GM12878 (cell line): ENCODE data around the gene SACS. TPM values are rescaled to one million over a fixed set of nuclear protein-coding genes. Genes with fewer than 3 reads are reported as not detected.

Source experiments
- ATF3 ChIP-seq: IDR thresholded peaks from 2 replicates; pipeline ENCODE4 v1.6.1; 2011; ENCODE audit warnings: low read depth, mild to moderate bottlenecking, low read length, moderate library complexity, borderline replicate concordance; ENCODE audit errors: extremely low read depth
- CHD4 ChIP-seq: fragments of 200-600 bp; sonication (generic); IDR thresholded peaks from 2 replicates; pipeline ENCODE4 v1.6.1; 2016; ENCODE audit warnings: mild to moderate bottlenecking
- EED ChIP-seq: sonication (generic); IDR thresholded peaks from 2 replicates; pipeline ENCODE4 v1.6.1; 2016; ENCODE audit warnings: antibody characterized with exemption, low read depth
- ETV6 ChIP-seq, 2 experiments: fragments of 450-650 bp in 1 of 2; IDR thresholded peaks in 1 of 2; conservative IDR thresholded peaks in 1 of 2; 2 replicates each; pipeline ENCODE4 v1.6.1; 2014; ENCODE audit warnings: antibody characterized with exemption in 1 of 2, borderline replicate concordance in 1 of 2, low read depth in 1 of 2, mild to moderate bottlenecking in 1 of 2, moderate library complexity in 1 of 2
- FOXM1 ChIP-seq: IDR thresholded peaks from 2 replicates; pipeline ENCODE4 v1.6.1; 2012; ENCODE audit warnings: low read depth, mild to moderate bottlenecking, inconsistent platforms, low read length, moderate library complexity
- HDAC6 ChIP-seq: fragments of 200-600 bp; sonication (generic); IDR thresholded peaks from one replicate; pipeline ENCODE4 v1.8.0; 2017; ENCODE audit warnings: antibody characterized with exemption; ENCODE audit not compliant: unreplicated experiment
- HSF1 ChIP-seq: fragments of 150-350 bp; IDR thresholded peaks from 2 replicates; pipeline ENCODE4 v1.6.1; 2014; ENCODE audit warnings: mild to moderate bottlenecking, low read depth, low read length
- MTA2 ChIP-seq: fragments of 450-650 bp; IDR thresholded peaks from 2 replicates; pipeline ENCODE4 v1.6.1; 2016; ENCODE audit warnings: low read depth, mild to moderate bottlenecking, moderate library complexity
- NR2F1 ChIP-seq: fragments of 450-650 bp; conservative IDR thresholded peaks from 2 replicates; pipeline ENCODE4 v1.6.1; 2017; ENCODE audit warnings: mild to moderate bottlenecking
- POLR2AphosphoS2 ChIP-seq: IDR thresholded peaks from 2 replicates; pipeline ENCODE4 v1.6.1; 2011; ENCODE audit warnings: low read depth, mild to moderate bottlenecking, low read length, improper control_type of control experiment, moderate library complexity
- PRDM15 ChIP-seq: fragments of 450-650 bp; formaldehyde crosslinking; IDR thresholded peaks from 2 replicates; pipeline ENCODE4 v1.4.0; 2020; ENCODE audit warnings: mild to moderate bottlenecking, moderate library complexity
- RAD21 ChIP-seq: IDR thresholded peaks from 2 replicates; pipeline ENCODE4 v1.6.1; 2011; ENCODE audit warnings: mild to moderate bottlenecking, low read depth, low read length, moderate library complexity; ENCODE audit not compliant: insufficient read depth
- RFX5 ChIP-seq: IDR thresholded peaks from 2 replicates; pipeline ENCODE4 v1.6.1; 2011; ENCODE audit warnings: low read depth, low read length, improper control_type of control experiment
- SPI1 ChIP-seq: IDR thresholded peaks from 2 replicates; pipeline ENCODE4 v1.6.1; 2011; ENCODE audit warnings: low read depth, mild to moderate bottlenecking, low read length, moderate library complexity, borderline replicate concordance; ENCODE audit not compliant: insufficient read depth
- TAF1 ChIP-seq: IDR thresholded peaks from 2 replicates; pipeline ENCODE4 v1.6.1; 2011; ENCODE audit warnings: mild to moderate bottlenecking, low read depth, low read length, borderline replicate concordance
- ZNF24 ChIP-seq: fragments of 450-650 bp; IDR thresholded peaks from 2 replicates; pipeline ENCODE4 v1.6.1; 2017; ENCODE audit warnings: antibody characterized with exemption, mild to moderate bottlenecking
- polyA plus RNA-seq, 11 experiments: library from polyadenylated mRNA; depleted of rRNA in 4 of 11; unstranded in 6 of 11; stranded (reverse) in 5 of 11; fragments of >200 nt; fragmentation: Nextera tagmentation in 4 of 11; fragmentation: Illumina TruSeq in 1 of 11; extraction: Ambion mirVana in 4 of 11; extraction: Trizol in 1 of 11; gene quantifications; 1 replicate in 1 of 11; 2 replicates in 10 of 11; pipeline versions ENCODE4 v1.2.1 to v1.2.3, GENCODE V29; 2011 to 2016; ENCODE audit warnings: inconsistent platforms in 2 of 11, missing spikeins in 2 of 11, low read depth in 1 of 11
- total RNA-seq, 4 experiments: library from RNA; depleted of rRNA in 3 of 4; stranded (reverse); fragments of >200 nt in 3 of 4; fragmentation: Illumina TruSeq in 1 of 4; extraction: Trizol in 1 of 4; gene quantifications; 2 replicates each; pipeline versions ENCODE4 v1.2.1 to v1.2.3, GENCODE V29; 2013 to 2021

Gene SACS
- total and polyA plus RNA-seq, 10 of the 15 experiments (the other 5 are each of a cell fraction or from before 2014, with no cell fraction given), result 9.9 to 74.9 (median 22.1) TPM

- TF ChIP-seq ATF3 (no peak), EED (no peak), TAF1 (no peak), SPI1 (no peak), RAD21 (no peak), ETV6 (conservative IDR thresholded peaks at IDR 0.05 in 1 of 2, IDR thresholded peaks at IDR 0.05 in 1 of 2; ENCODE audit: borderline replicate concordance in 1 of 2, low read depth in 1 of 2) (no peak), NR2F1 (peak; percentile 52), PRDM15 (CRISPR knock-in tag) (no peak), CHD4 (no peak), POLR2AphosphoS2 (no peak), HDAC6 (no peak), HSF1 (no peak), FOXM1 (no peak), MTA2 (peak; percentile 12; the same call in 1 of the 2 replicates), RFX5 (no peak), ZNF24 (no peak)
Measured at GRCh38 chr13:23322353-23323336, 110.9 kb downstream of the SACS start (continued).
